Liver (tissue), 3 donors: ENCODE measurements around the gene CCDC7.

Experiments
- CTCF ChIP-seq: fragments of 150-350 bp; IDR thresholded peaks from 2 replicates; pipeline ENCODE4 v1.5.1; 2017; ENCODE audit warnings: improper control_type of control experiment, low read depth, low read length; ENCODE audit not compliant: missing input control
- EGR1 ChIP-seq, 2 donors: IDR thresholded peaks; 2 replicates each; pipeline ENCODE4 v1.6.1; 2016 to 2018; ENCODE audit warnings: antibody characterized with exemption in 2 of 2, low read depth in 2 of 2
- GABPA ChIP-seq, 2 donors: IDR thresholded peaks in 1 of 2; conservative IDR thresholded peaks in 1 of 2; 2 replicates each; pipeline ENCODE4 v1.6.1; 2016; ENCODE audit warnings: antibody characterized with exemption in 2 of 2, mild to moderate bottlenecking in 1 of 2, moderate library complexity in 1 of 2
- TAF1 ChIP-seq: conservative IDR thresholded peaks from 2 replicates; pipeline ENCODE4 v1.6.1; 2016; ENCODE audit warnings: antibody characterized with exemption, mild to moderate bottlenecking
- TF ChIP-seq, protein P1 (sequence below): IDR thresholded peaks from 2 replicates; pipeline ENCODE4 v1.6.1; 2016; ENCODE audit warnings: antibody characterized with exemption, mild to moderate bottlenecking
- donor health status: healthy.
- donor health status: healthy.

GRCh38 chr10:32605787-32606186 is 159.8 kb downstream of the CCDC7 start:
- TF ChIP-seq CTCF (no peak), GABPA (IDR thresholded peaks at IDR 0.05 in 1 of 2, conservative IDR thresholded peaks at IDR 0.05 in 1 of 2) (no peak), TAF1 (no peak), EGR1 (IDR thresholded peaks at IDR 0.05; ENCODE audit: low read depth in 2 of 2) (no peak)
- TF ChIP-seq, protein P1, sequence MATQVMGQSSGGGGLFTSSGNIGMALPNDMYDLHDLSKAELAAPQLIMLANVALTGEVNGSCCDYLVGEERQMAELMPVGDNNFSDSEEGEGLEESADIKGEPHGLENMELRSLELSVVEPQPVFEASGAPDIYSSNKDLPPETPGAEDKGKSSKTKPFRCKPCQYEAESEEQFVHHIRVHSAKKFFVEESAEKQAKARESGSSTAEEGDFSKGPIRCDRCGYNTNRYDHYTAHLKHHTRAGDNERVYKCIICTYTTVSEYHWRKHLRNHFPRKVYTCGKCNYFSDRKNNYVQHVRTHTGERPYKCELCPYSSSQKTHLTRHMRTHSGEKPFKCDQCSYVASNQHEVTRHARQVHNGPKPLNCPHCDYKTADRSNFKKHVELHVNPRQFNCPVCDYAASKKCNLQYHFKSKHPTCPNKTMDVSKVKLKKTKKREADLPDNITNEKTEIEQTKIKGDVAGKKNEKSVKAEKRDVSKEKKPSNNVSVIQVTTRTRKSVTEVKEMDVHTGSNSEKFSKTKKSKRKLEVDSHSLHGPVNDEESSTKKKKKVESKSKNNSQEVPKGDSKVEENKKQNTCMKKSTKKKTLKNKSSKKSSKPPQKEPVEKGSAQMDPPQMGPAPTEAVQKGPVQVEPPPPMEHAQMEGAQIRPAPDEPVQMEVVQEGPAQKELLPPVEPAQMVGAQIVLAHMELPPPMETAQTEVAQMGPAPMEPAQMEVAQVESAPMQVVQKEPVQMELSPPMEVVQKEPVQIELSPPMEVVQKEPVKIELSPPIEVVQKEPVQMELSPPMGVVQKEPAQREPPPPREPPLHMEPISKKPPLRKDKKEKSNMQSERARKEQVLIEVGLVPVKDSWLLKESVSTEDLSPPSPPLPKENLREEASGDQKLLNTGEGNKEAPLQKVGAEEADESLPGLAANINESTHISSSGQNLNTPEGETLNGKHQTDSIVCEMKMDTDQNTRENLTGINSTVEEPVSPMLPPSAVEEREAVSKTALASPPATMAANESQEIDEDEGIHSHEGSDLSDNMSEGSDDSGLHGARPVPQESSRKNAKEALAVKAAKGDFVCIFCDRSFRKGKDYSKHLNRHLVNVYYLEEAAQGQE = no peak
